Esophagus squamous epithelium (tissue), 4 donors: ENCODE results near the gene MYL11.

ENCODE experiments used
- CTCF ChIP-seq, 6 experiments: fragments of 450-650 bp in 4 of 6; fragments of 200-600 bp in 2 of 6; sonication (generic) in 2 of 6; IDR thresholded peaks; one replicate each; pipeline ENCODE4 v1.5.1; 2016 to 2019; ENCODE audit warnings: antibody characterized with exemption in 6 of 6, mild to moderate bottlenecking in 4 of 6, moderate library complexity in 4 of 6
- POLR2A ChIP-seq, 4 donors: fragments of 450-650 bp; IDR thresholded peaks; one replicate each; pipeline ENCODE4 v1.6.1; 2017; ENCODE audit warnings: antibody characterized with exemption in 4 of 4, mild to moderate bottlenecking in 4 of 4, moderate library complexity in 3 of 4

GRCh38 chr16:30349675-30350074, 24.9 kb upstream of the MYL11 start:
- TF ChIP-seq CTCF (IDR thresholded peaks at IDR 0.05), result no peak
- no peak for TF ChIP-seq POLR2A (IDR thresholded peaks at IDR 0.05)
